IMR-90 (cell line): ENCODE results near the gene PIM3. TPM values are rescaled to one million over a fixed set of nuclear protein-coding genes. Genes with fewer than 3 reads are reported as not detected.

ENCODE experiments used
- ATAC-seq: fragments of 200-7000 bp; cut with Tn5 transposase; 2 replicates; pipeline ENCODE4 v1.9.1; 2020; ENCODE audit warnings: low read depth, mild to moderate bottlenecking, moderate library complexity
- BruUV-seq: library from RNA; stranded (reverse); fragments of 400-500 nt; replicated peaks from 2 replicates; lab custom pipeline; 2021; lab: Mats Ljungman, UMichigan
- CTCF ChIA-PET: fragments of 300-600 bp; formaldehyde crosslinking; extraction: SDS; loops from one replicate; lab custom pipeline; 2021; ENCODE audit warnings: antibody characterized with exemption; lab: Yijun Ruan, JAX
- POLR2A ChIA-PET: fragments of 300-600 bp; sonication (Branson Sonifier 250); formaldehyde crosslinking; loops from one replicate; lab custom pipeline; 2022; ENCODE audit warnings: antibody characterized with exemption; ENCODE audit not compliant: unreplicated experiment; lab: Charles Lee
- DNase-seq: peaks from one replicate; pipeline ENCODE4 v3.0.0; 2013
- H2AFZ ChIP-seq: replicated peaks from 2 replicates; pipeline ENCODE3; 2013; ENCODE audit warnings: low read length, mild to moderate bottlenecking; ENCODE audit not compliant: poor library complexity
- H2AK5ac ChIP-seq: 2 replicates; pipeline ENCODE4 v1.6.1; 2013; ENCODE audit warnings: low read depth, low read length, inconsistent platforms
- H2AK9ac ChIP-seq: replicated peaks from 2 replicates; pipeline ENCODE3; 2013; ENCODE audit warnings: mild to moderate bottlenecking, low read depth, low read length, moderate library complexity; ENCODE audit not compliant: poor library complexity
- H2BK120ac ChIP-seq: 2 replicates; pipeline ENCODE4 v1.6.1; 2013; ENCODE audit warnings: low read depth, low read length, inconsistent platforms
- H2BK15ac ChIP-seq: 3 replicates; pipeline ENCODE4 v1.6.1; 2013; ENCODE audit warnings: low read depth, low read length, inconsistent platforms
- H2BK20ac ChIP-seq: 2 replicates; pipeline ENCODE4 v1.6.1; 2013; ENCODE audit warnings: low read depth, mild to moderate bottlenecking, inconsistent platforms, low read length, moderate library complexity
- H2BK5ac ChIP-seq: 2 replicates; pipeline ENCODE4 v1.6.1; 2013; ENCODE audit warnings: mild to moderate bottlenecking, low read depth, low read length, inconsistent platforms; ENCODE audit not compliant: poor library complexity, severe bottlenecking
- H3K14ac ChIP-seq: replicated peaks from 2 replicates; pipeline ENCODE4 v1.6.1; 2013; ENCODE audit warnings: low read depth, low read length, inconsistent platforms
- H3K18ac ChIP-seq: 2 replicates; pipeline ENCODE4 v1.6.1; 2013; ENCODE audit warnings: low read depth, low read length, control low read depth
- H3K23ac ChIP-seq: 2 replicates; pipeline ENCODE4 v1.6.1; 2013; ENCODE audit warnings: low read depth, low read length, inconsistent platforms
- H3K27ac ChIP-seq: 2 replicates; pipeline ENCODE4 v1.5.1; 2013; ENCODE audit warnings: mild to moderate bottlenecking, control low read depth, low read length; ENCODE audit not compliant: insufficient read depth
- H3K27me3 ChIP-seq: 2 replicates; pipeline ENCODE4 v1.6.1; 2013; ENCODE audit warnings: low read length; ENCODE audit not compliant: control insufficient read depth, insufficient read depth
- H3K36me3 ChIP-seq: 2 replicates; pipeline ENCODE4 v1.6.1; 2013; ENCODE audit warnings: low read length, mixed read lengths; ENCODE audit not compliant: control insufficient read depth, insufficient read depth
- H3K4ac ChIP-seq: 2 replicates; pipeline ENCODE4 v1.6.1; 2013; ENCODE audit warnings: low read depth, low read length, inconsistent platforms
- H3K4me1 ChIP-seq: 2 replicates; pipeline ENCODE4 v1.6.1; 2013; ENCODE audit warnings: low read length, mixed read lengths; ENCODE audit not compliant: control insufficient read depth, insufficient read depth
- H3K4me2 ChIP-seq: 2 replicates; pipeline ENCODE4 v1.6.1; 2013; ENCODE audit warnings: low read depth, mild to moderate bottlenecking, control low read depth, low read length, moderate library complexity
- H3K4me3 ChIP-seq: 2 replicates; pipeline ENCODE4 v1.5.1; 2013; ENCODE audit warnings: low read depth, mild to moderate bottlenecking, control low read depth, low read length, moderate library complexity; ENCODE audit not compliant: insufficient read depth
- H3K56ac ChIP-seq: 2 replicates; pipeline ENCODE4 v1.6.1; 2013; ENCODE audit warnings: low read length, inconsistent platforms; ENCODE audit not compliant: insufficient read depth; ENCODE audit errors: extremely low read depth
- H3K79me1 ChIP-seq, 2 experiments: 2 replicates each; pipeline ENCODE4 v1.6.1; 2013; ENCODE audit warnings: low read length in 2 of 2, inconsistent platforms in 1 of 2, low read depth in 1 of 2
- H3K9ac ChIP-seq: 2 replicates; pipeline ENCODE4 v1.6.1; 2013; ENCODE audit warnings: low read depth, low read length, control low read depth
- H3K9me1 ChIP-seq: 2 replicates; pipeline ENCODE4 v1.6.1; 2013; ENCODE audit warnings: low read length, inconsistent platforms; ENCODE audit not compliant: insufficient read depth
- H3K9me3 ChIP-seq: 2 replicates; pipeline ENCODE4 v1.6.1; 2013; ENCODE audit warnings: low read length; ENCODE audit not compliant: control insufficient read depth, insufficient read depth
- H4K20me1 ChIP-seq: 2 replicates; pipeline ENCODE4 v1.6.1; 2013; ENCODE audit warnings: low read length, inconsistent platforms; ENCODE audit not compliant: insufficient read depth
- H4K5ac ChIP-seq: 2 replicates; pipeline ENCODE4 v1.6.1; 2013; ENCODE audit warnings: mild to moderate bottlenecking, low read depth, low read length, control low read depth
- H4K8ac ChIP-seq, 2 experiments: 2 replicates each; pipeline ENCODE4 v1.6.1; 2013; ENCODE audit warnings: low read depth in 2 of 2, low read length in 2 of 2, control low read depth in 1 of 2, inconsistent platforms in 1 of 2
- H4K91ac ChIP-seq: 2 replicates; pipeline ENCODE4 v1.6.1; 2013; ENCODE audit warnings: low read depth, low read length, inconsistent platforms; ENCODE audit not compliant: insufficient read depth
- BHLHE40 ChIP-seq: fragments of 150-350 bp; IDR thresholded peaks from 2 replicates; pipeline ENCODE4 v1.6.1; 2016; ENCODE audit warnings: mild to moderate bottlenecking, low read depth, low read length
- CEBPB ChIP-seq: IDR thresholded peaks from 2 replicates; pipeline ENCODE4 v1.6.1; 2012; ENCODE audit warnings: low read depth, low read length, improper control_type of control experiment
- CHD1 ChIP-seq: IDR thresholded peaks from 2 replicates; pipeline ENCODE4 v1.6.1; 2012; ENCODE audit warnings: low read depth, low read length, improper control_type of control experiment
- CTCF ChIP-seq: conservative IDR thresholded peaks from 2 replicates; pipeline ENCODE4 v1.5.1; 2012; ENCODE audit warnings: mild to moderate bottlenecking, low read depth, low read length, improper control_type of control experiment
- ELK1 ChIP-seq: fragments of 150-350 bp; IDR thresholded peaks from 2 replicates; pipeline ENCODE4 v1.6.1; 2016; ENCODE audit warnings: low read depth, mild to moderate bottlenecking, low read length, moderate library complexity, borderline replicate concordance
- FOS ChIP-seq: fragments of 150-350 bp; IDR thresholded peaks from 2 replicates; pipeline ENCODE4 v1.6.1; 2016; ENCODE audit warnings: low read depth, low read length
- MAFK ChIP-seq: IDR thresholded peaks from 2 replicates; pipeline ENCODE4 v1.6.1; 2012; ENCODE audit warnings: low read depth, low read length, improper control_type of control experiment
- MXI1 ChIP-seq: IDR thresholded peaks from 2 replicates; pipeline ENCODE4 v1.6.1; 2012; ENCODE audit warnings: low read depth, mild to moderate bottlenecking, low read length, moderate library complexity, borderline replicate concordance
- NFE2L2 ChIP-seq: fragments of 150-350 bp; IDR thresholded peaks from 2 replicates; pipeline ENCODE4 v1.6.1; 2016; ENCODE audit warnings: low read depth, mild to moderate bottlenecking, low read length
- POLR2A ChIP-seq: IDR thresholded peaks from 2 replicates; pipeline ENCODE4 v1.6.1; 2012; ENCODE audit warnings: mild to moderate bottlenecking, low read depth, low read length
- RAD21 ChIP-seq: IDR thresholded peaks from 2 replicates; pipeline ENCODE4 v1.6.1; 2012; ENCODE audit warnings: low read length, improper control_type of control experiment
- RCOR1 ChIP-seq: IDR thresholded peaks from 2 replicates; pipeline ENCODE4 v1.6.1; 2012; ENCODE audit warnings: mild to moderate bottlenecking, low read length, improper control_type of control experiment; ENCODE audit not compliant: insufficient replicate concordance
- RFX5 ChIP-seq: IDR thresholded peaks from 2 replicates; pipeline ENCODE4 v1.8.0; 2012; ENCODE audit warnings: low read depth, mild to moderate bottlenecking, low read length, moderate library complexity
- SMC3 ChIP-seq: fragments of 150-350 bp; IDR thresholded peaks from 2 replicates; pipeline ENCODE4 v1.6.1; 2016; ENCODE audit warnings: low read depth, mild to moderate bottlenecking, antibody characterized with exemption, low read length, moderate library complexity
- USF2 ChIP-seq: fragments of 150-350 bp; IDR thresholded peaks from 2 replicates; pipeline ENCODE4 v1.6.1; 2017; ENCODE audit warnings: mild to moderate bottlenecking, antibody characterized with exemption, low read length, low read depth
- WGBS, 2 experiments: methylation state at CpG; one replicate each; pipeline versions ENCODE4 v1.1.5 to v1.1.7; 2013; ENCODE audit warnings: missing lambda C conversion rate in 2 of 2; ENCODE audit not compliant: insufficient read length in 1 of 2; ENCODE audit errors: extremely low coverage in 2 of 2; 5-methylcytosine and 5-hydroxymethylcytosine counted together
- dilution Hi-C: fragments of 300-500 bp; cut with HindIII; formaldehyde crosslinking; loops from one replicate; pipeline ENCODE4 v1.14.3; 2018; ENCODE audit warnings: low sequenced_read_pairs; ENCODE audit not compliant: unreplicated experiment
- in situ Hi-C: fragments of 300-500 bp; cut with MboI; formaldehyde crosslinking; loops from 3 replicates; pipeline ENCODE4 v1.14.3; 2019; ENCODE audit warnings: low sequenced_read_pairs, inconsistent platforms, mixed read lengths
- intact Hi-C: fragments of 100-400 bp; cut with micrococcal nuclease; formaldehyde crosslinking; loops from 2 replicates; pipeline ENCODE4 v1.10.0; 2022
- polyA plus RNA-seq, 3 experiments: library from polyadenylated mRNA; depleted of rRNA; stranded (reverse); fragments of >200 nt; gene quantifications; 2 replicates each; pipeline ENCODE4 v1.2.3, GENCODE V29; 2012; ENCODE audit warnings: low replicate concordance in 1 of 3
- total RNA-seq: library from RNA; depleted of rRNA; stranded (reverse); fragments of >200 nt; gene quantifications from 2 replicates; pipeline ENCODE4 v1.2.3, GENCODE V29; 2012

The PIM3 gene
- total and polyA plus RNA-seq, 2 of the 4 experiments (the other 2 are of a cell fraction): 8.6 to 24.7 TPM

- Histone ChIP-seq H4K5ac (no peak overlapping the region), H3K14ac (no peak overlapping the region), H2AFZ (peak overlapping the region; percentile 70), H4K8ac (no peak overlapping the region), H3K27ac (no peak overlapping the region), H3K4me2 (peak overlapping the region; percentile 27; the same call in 1 of the 2 replicates), H3K4me3 (no peak overlapping the region), H4K20me1 (no peaks in the 10 kb centered on the region), H3K79me1 (no peaks in the 10 kb centered on the region), H3K4me1 (peaks cover 2% of the 10 kb centered on the region; the same call in 1 of the 2 replicates), H3K27me3 (peaks cover 16% of the 10 kb centered on the region), H2BK120ac (no peak overlapping the region), H3K56ac (no peak overlapping the region), H2BK15ac (no peak overlapping the region), H3K9me1 (peaks cover 4% of the 10 kb centered on the region; the same call in 1 of the 2 replicates), H3K9me3 (no peaks in the 10 kb centered on the region), H3K4ac (no peak overlapping the region), H3K18ac (no peak overlapping the region), H3K36me3 (no peaks in the 10 kb centered on the region), H3K9ac (no peak overlapping the region), H2BK5ac (no peak overlapping the region), H2AK5ac (no peak overlapping the region), H3K23ac (no peak overlapping the region), H2AK9ac (no peak overlapping the region), H2BK20ac (no peak overlapping the region), H4K91ac (no peak overlapping the region)
- in situ Hi-C loops: no loop called here
- DNase-seq (no peak), ATAC-seq (peak; percentile 87)
- WGBS, 2 experiments: 22% methylated on average over 10 of the region's 70 CpGs; no CpG with 5 or more reads in 1 of the 2 experiments
- ChIA-PET POLR2A (no interaction called here), CTCF (no interaction called here)
- intact Hi-C loops: no loop called here
- no TSS peak for BruUV-seq
- dilution Hi-C loops: no loop called here
- TF ChIP-seq CEBPB (no peak), RFX5 (no peak), RAD21 (no peak), USF2 (no peak), ELK1 (no peak), CHD1 (no peak), MXI1 (no peak), FOS (no peak), CTCF (no peak), SMC3 (no peak), BHLHE40 (no peak), NFE2L2 (no peak), POLR2A (no peak), RCOR1 (no peak), MAFK (no peak)
Measured at GRCh38 chr22:49999063-49999945, 38.7 kb downstream of the PIM3 start.
